Brain microvascular endothelial cell (primary cell): ENCODE results near the gene MAP2K5.

Experiments
- DNase-seq: peaks from one replicate; pipeline ENCODE4 v3.0.0-alpha.2; 2020
- H3K27ac ChIP-seq: fragments of 250-450 bp; sonication (Bioruptor Pico); 2 replicates; pipeline ENCODE4 v1.5.1; 2020; ENCODE audit warnings: mild to moderate bottlenecking, moderate library complexity
- H3K27me3 ChIP-seq: fragments of 250-450 bp; sonication (Bioruptor Pico); replicated peaks from 2 replicates; pipeline ENCODE4 v1.5.1; 2020; ENCODE audit warnings: mild to moderate bottlenecking
- H3K36me3 ChIP-seq: fragments of 250-450 bp; sonication (Bioruptor Pico); replicated peaks from 2 replicates; pipeline ENCODE4 v1.5.1; 2020; ENCODE audit warnings: mild to moderate bottlenecking
- H3K4me3 ChIP-seq: 2 replicates; pipeline ENCODE4 v1.5.1; 2011; ENCODE audit warnings: low read depth, mild to moderate bottlenecking, control low read depth, low read length, moderate library complexity
- in situ Hi-C: cut with HindIII; loops from 2 replicates; pipeline ENCODE4 v1.10.0; 2017; ENCODE audit warnings: low sequenced_read_pairs, low pct_ligation_motif_present
- TF ChIP-seq, protein P1 (sequence below): IDR thresholded peaks from 2 replicates; pipeline ENCODE4 v1.5.1; 2011; ENCODE audit warnings: low read depth, mild to moderate bottlenecking, moderate library complexity, low read length, control low read depth, inconsistent platforms; ENCODE audit errors: missing control alignments

The MAP2K5 gene

DNA sequence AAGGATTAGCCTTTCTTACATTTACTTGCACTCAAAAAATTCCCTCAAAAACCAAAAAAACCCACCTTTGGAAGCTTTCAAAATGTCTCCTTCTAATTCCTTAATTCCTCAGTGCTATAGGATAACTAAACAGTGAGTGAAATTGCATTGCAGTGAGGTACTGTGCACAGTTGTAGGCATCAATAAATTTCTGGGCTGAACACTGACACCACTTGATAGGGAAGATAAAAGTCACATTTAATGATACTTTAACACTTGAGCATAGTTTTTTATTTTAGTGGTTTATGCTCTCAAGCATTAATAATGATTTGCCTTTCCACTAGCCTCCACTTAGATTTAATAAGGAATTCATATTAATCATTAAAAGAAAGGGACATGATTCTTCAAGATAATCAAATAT is 52.3 kb downstream of the MAP2K5 start:
- DNase-seq: no peak
- Histone ChIP-seq H3K27ac (no peak overlapping the region), H3K36me3 (no peaks in the 10 kb centered on the region), H3K27me3 (no peaks in the 10 kb centered on the region), H3K4me3 (no peak overlapping the region)
- TF ChIP-seq, protein P1, sequence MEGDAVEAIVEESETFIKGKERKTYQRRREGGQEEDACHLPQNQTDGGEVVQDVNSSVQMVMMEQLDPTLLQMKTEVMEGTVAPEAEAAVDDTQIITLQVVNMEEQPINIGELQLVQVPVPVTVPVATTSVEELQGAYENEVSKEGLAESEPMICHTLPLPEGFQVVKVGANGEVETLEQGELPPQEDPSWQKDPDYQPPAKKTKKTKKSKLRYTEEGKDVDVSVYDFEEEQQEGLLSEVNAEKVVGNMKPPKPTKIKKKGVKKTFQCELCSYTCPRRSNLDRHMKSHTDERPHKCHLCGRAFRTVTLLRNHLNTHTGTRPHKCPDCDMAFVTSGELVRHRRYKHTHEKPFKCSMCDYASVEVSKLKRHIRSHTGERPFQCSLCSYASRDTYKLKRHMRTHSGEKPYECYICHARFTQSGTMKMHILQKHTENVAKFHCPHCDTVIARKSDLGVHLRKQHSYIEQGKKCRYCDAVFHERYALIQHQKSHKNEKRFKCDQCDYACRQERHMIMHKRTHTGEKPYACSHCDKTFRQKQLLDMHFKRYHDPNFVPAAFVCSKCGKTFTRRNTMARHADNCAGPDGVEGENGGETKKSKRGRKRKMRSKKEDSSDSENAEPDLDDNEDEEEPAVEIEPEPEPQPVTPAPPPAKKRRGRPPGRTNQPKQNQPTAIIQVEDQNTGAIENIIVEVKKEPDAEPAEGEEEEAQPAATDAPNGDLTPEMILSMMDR: no peak
- in situ Hi-C loops: no loop called here

DNA sequence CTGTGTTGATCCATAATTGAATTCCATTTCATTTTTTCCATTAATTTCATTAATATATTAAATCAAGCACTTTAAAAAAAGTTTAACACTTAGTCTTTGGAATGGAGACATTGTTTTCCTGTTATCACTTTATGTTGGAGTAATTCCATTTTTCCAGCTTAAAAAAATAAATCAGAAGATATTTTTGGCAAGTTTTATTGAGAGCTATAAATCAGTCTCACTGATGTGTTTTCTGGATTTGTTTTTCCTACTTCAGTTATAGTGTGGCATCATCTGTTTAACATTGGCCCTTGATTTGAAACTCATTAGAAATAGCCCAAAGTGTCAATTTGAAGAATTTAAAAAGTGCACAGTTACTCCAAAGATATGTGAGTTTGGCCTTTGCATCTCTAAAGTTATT is 53.1 kb downstream of the MAP2K5 start:
- TF ChIP-seq, protein P1: no peak
- no peak overlapping the region for H3K4me3 ChIP-seq
- H3K27me3 ChIP-seq: no peaks in the 10 kb centered on the region
- in situ Hi-C loops: no loop called here
- H3K27ac ChIP-seq: no peak overlapping the region
- H3K36me3 ChIP-seq: no peaks in the 10 kb centered on the region
- no peak for DNase-seq

DNA sequence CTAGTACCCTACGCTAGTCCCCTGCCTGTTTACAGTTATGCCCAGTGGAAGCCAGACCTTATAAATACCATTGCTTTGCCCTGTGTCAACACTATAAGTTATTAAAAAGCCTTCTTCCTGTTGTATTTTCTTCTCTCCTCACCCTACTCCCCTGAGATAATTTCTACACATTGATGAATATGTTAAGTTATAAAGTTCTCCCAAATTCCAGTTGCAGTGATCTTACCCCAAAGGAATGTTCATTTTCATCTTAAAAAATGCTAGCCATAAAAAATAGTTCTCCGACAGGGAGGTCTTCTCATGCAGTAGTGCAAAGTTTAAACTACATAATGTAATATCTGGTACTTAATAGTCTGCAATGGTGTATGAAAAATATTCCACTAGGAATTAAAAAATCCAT is 58.6 kb downstream of the MAP2K5 start:
- in situ Hi-C loops: no loop called here
- no peak for DNase-seq

DNA sequence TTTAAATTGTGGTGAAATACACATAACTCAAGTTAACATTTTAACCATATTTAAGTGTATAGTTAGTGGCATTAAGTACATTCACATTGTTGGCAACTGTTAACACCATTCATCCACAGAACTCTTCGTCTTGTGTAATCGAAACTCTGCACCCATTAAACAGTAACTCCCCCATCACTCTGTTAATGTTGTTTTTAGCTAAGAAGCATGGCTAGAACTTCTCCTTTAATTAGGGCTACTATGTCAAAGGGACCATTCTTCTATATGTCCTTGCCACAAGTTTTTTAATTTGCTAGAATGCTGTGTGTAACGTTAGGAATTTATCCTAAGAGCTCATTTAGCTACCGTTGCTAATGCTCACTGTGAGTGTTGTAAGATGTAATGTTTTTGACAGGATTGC is 60.6 kb downstream of the MAP2K5 start:
- no peak overlapping the region for H3K27ac ChIP-seq
- H3K36me3 ChIP-seq: no peaks in the 10 kb centered on the region
- no peak for DNase-seq
- no peak overlapping the region for H3K4me3 ChIP-seq
- no peaks in the 10 kb centered on the region for H3K27me3 ChIP-seq
- TF ChIP-seq, protein P1: no peak
- in situ Hi-C loops: no loop called here

More for the DNA sequence above, 58.6 kb downstream of the MAP2K5 start:
- no peaks in the 10 kb centered on the region for H3K27me3 ChIP-seq
- no peak overlapping the region for H3K4me3 ChIP-seq
- H3K36me3 ChIP-seq: no peaks in the 10 kb centered on the region
- H3K27ac ChIP-seq: no peak overlapping the region
- TF ChIP-seq, protein P1: no peak

DNA sequence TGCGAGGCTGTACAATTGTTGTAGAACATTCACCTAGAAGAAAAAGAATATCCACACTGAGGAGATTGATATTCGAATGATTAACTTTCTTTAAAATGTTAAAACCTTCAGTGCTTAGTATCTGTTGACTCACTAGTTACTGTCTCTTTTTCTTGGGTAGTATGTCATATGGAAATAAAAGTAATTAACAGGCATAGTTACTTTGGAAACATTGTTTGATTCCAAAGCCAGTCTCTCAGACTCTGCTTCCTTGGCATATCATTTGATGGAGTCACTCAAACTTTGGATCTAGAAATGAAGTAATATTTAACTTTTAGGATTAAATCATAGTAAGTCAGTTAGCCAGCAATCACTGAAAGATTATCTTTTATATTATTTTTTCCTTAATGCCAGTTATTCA is 63.4 kb downstream of the MAP2K5 start:
- Histone ChIP-seq H3K27ac (no peak overlapping the region), H3K4me3 (no peak overlapping the region), H3K27me3 (no peaks in the 10 kb centered on the region), H3K36me3 (no peaks in the 10 kb centered on the region)
- no peak for DNase-seq
- TF ChIP-seq, protein P1: no peak
- in situ Hi-C loops: no loop called here

DNA sequence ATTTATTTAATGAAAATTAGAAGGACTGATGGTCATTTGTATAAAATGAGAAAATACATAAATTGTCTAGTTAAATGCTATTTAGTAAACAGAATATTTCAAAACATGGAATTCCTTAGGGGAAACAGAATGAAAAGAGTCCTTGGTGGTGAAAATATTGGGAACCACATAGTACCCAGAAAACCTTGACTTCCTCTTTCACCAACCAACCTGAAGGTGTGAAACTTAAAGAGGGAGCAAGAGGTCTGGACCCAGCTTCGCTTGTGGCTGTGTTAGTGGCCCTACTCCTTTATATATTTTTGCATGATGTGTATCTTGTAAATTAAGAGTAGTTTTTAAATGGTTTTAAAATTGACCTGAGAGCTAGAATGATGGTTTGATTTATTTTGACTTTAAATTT is 64.2 kb downstream of the MAP2K5 start:
- Histone ChIP-seq H3K36me3 (no peaks in the 10 kb centered on the region), H3K27ac (no peak overlapping the region), H3K27me3 (no peaks in the 10 kb centered on the region), H3K4me3 (no peak overlapping the region)
- DNase-seq: no peak
- in situ Hi-C loops: no loop called here
- TF ChIP-seq, protein P1: no peak
